ENCODE data around the gene HELLS. TPM values are rescaled to one million over a fixed set of nuclear protein-coding genes. Genes with fewer than 3 reads are reported as not detected.

The HELLS gene
- total and polyA plus RNA-seq, 2 of the 8 experiments (the other 6 are each of a cell fraction or from before 2014, with no cell fraction given), result 147 to 371 TPM

DNA sequence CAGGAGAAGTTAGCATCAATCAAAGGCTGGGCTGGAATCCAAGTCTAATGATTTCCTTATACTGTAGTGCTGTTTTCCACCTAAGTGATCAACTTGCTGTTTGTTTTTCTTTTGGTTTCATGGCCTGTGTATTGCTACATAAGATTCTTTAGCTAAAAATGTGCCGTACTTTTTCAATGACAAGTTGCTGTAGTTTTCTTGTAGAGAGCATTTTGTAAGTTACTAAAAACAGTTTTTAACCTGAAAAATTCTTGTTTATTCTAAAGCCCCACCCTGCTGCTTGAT is 1.3 kb downstream of the HELLS start:
- FAIRE-seq (no peak), DNase-seq (ENCODE audit: low read depth in 1 of 2, low spot score in 2 of 2) (no peak)
- Histone ChIP-seq H3K4ac (replicated peaks; ENCODE audit: insufficient read length, low read depth, low read length) (no peak overlapping the region), H2AFZ (ENCODE audit: low read length) (no peak overlapping the region), H3K9me3 (ENCODE audit: insufficient read depth in 2 of 2, low read depth in 1 of 2, low read length in 1 of 2) (no peaks in the 10 kb centered on the region), H2BK5ac (ENCODE audit: low read depth, low read length) (no peak overlapping the region), H3K79me1 (ENCODE audit: low read depth, low read length) (no peaks in the 10 kb centered on the region), H3K36me3 (ENCODE audit: control insufficient read depth in 2 of 4, insufficient read depth in 4 of 4, low read length in 3 of 4) (peaks cover 0 to 43% (median 4%) of the 10 kb centered on the region in 4 experiments; a peak in 4 of 8 replicates), H3K9ac (replicated peaks in 1 of 4; ENCODE audit: extremely low read depth in 1 of 4, low read depth in 3 of 4, low read length in 3 of 4) (peak overlapping the region; percentile 39 to 99 (median 98); a peak in 6 of 7 replicates), H2BK120ac (replicated peaks; ENCODE audit: low read depth, low read length) (no peak overlapping the region), H3K4me1 (replicated peaks in 1 of 4; ENCODE audit: control insufficient read depth in 3 of 4, insufficient read depth in 4 of 4, low read length in 3 of 4) (peaks cover 0 to 11% (median 4%) of the 10 kb centered on the region in 4 experiments; a peak in 5 of 7 replicates), H2AK5ac (ENCODE audit: low read depth, low read length) (no peak overlapping the region), H3K14ac (ENCODE audit: insufficient read length) (no peak overlapping the region), H4K8ac (ENCODE audit: extremely low read depth, insufficient read depth, low read length) (no peak overlapping the region), H2BK12ac (ENCODE audit: low read depth, low read length) (no peak overlapping the region), H3K27me3 (replicated peaks in 1 of 4; ENCODE audit: control insufficient read depth in 3 of 4, extremely low read depth in 1 of 4, insufficient read depth in 3 of 4, low read length in 3 of 4) (no peaks in the 10 kb centered on the region), H3K27ac (ENCODE audit: low read depth, low read length) (peak overlapping the region; percentile 95; the same call in 1 of the 2 replicates), H2BK20ac (ENCODE audit: low read length) (no peak overlapping the region), H2BK15ac (ENCODE audit: low read length) (no peak overlapping the region), H4K91ac (replicated peaks; ENCODE audit: insufficient read length, low read length) (no peak overlapping the region), H3K4me3 (ENCODE audit: extremely low read depth in 1 of 4, insufficient read depth in 2 of 4, low read depth in 3 of 4, low read length in 4 of 4) (peak overlapping the region; percentile 97 to 100 (median 98)), H3K23ac (ENCODE audit: insufficient read length) (no peak overlapping the region), H4K20me1 (replicated peaks in 1 of 2; ENCODE audit: control insufficient read depth in 1 of 2, insufficient read depth in 2 of 2, low read length in 2 of 2) (peaks cover 2 to 4% of the 10 kb centered on the region in 2 experiments), H3K4me2 (ENCODE audit: insufficient read depth in 1 of 2, low read depth in 2 of 2, low read length in 2 of 2) (peak overlapping the region; percentile 78), H3K18ac (ENCODE audit: extremely low read depth, low read length) (no peak overlapping the region; the same call in 1 of the 2 replicates), H4K5ac (ENCODE audit: insufficient read length, low read depth, low read length) (peak overlapping the region; percentile 65), H3K23me2 (ENCODE audit: low read depth, low read length) (peaks cover 6% of the 10 kb centered on the region), H3K56ac (replicated peaks; ENCODE audit: insufficient read length, low read depth, low read length) (no peak overlapping the region), H3K79me2 (ENCODE audit: control insufficient read depth in 1 of 2, insufficient read depth in 2 of 2, low read length in 2 of 2) (peaks cover 12 to 62% of the 10 kb centered on the region in 2 experiments; a peak in 3 of 4 replicates)
- no peak for TF ChIP-seq GABPA (IDR thresholded peaks at IDR 0.05; ENCODE audit: borderline replicate concordance, insufficient read depth, low read length)
- POLR2A ChIA-PET (ENCODE audit: partially characterized antibody), result interaction anchor here (0.9 to 8.1 kb wide), 4 partner anchors 12 to 68 kb away, joined by 4 to 146 read pairs (median 4); no protein-coding TSS in a partner anchor
- WGBS, 2 experiments (ENCODE audit: extremely low coverage in 1 of 2, insufficient coverage in 1 of 2, insufficient read length in 1 of 2, insufficient replicate concordance in 2 of 2, low coverage in 1 of 2, low lambda C conversion rate in 2 of 2, missing lambda C conversion rate in 1 of 2), result 47% methylated on average over 1 of the region's 1 CpG; no CpG with 5 or more reads in 1 of the 2 experiments
- CTCF ChIA-PET (ENCODE audit: partially characterized antibody), result interaction anchor here (0.6 kb wide), 1 partner anchor 815 kb away, joined by 3 read pairs; no protein-coding TSS in a partner anchor

Data from H1 (cell line).